Stimulated activated CD4-positive, alpha-beta T cell treated with anti-CD3 and anti-CD28 coated beads, Interleukin-15, amount 100 ng/mL, for 1 hour (primary cell): ENCODE data around the gene ACBD6.

Experiments used
- DNase-seq, 2 donors: peaks; one replicate each; pipeline ENCODE4 v3.0.0-alpha.2; 2020; ENCODE audit warnings: low read depth in 1 of 2, low spot score in 1 of 2

ACBD6 gene

DNA sequence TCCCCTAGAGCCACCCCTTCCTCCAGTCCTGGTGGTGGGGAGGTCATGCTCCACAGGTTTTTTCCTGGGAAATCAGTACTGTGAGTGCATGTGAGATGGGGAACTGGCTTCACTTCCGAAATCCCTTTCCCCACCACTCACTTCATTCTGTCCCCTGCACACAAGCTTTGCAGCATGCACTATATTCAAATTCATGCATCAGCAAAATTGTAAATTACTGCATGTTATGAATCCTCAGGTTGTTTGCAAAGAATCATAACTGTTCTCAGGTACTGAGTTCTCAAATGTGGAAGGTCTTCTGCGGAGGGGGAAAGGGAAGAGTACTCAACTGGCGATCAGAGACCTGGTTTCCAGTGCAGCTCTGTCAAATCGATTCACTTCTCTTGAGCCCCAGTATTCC, 230.0 kb downstream of the ACBD6 start:
- no peak for DNase-seq

DNA sequence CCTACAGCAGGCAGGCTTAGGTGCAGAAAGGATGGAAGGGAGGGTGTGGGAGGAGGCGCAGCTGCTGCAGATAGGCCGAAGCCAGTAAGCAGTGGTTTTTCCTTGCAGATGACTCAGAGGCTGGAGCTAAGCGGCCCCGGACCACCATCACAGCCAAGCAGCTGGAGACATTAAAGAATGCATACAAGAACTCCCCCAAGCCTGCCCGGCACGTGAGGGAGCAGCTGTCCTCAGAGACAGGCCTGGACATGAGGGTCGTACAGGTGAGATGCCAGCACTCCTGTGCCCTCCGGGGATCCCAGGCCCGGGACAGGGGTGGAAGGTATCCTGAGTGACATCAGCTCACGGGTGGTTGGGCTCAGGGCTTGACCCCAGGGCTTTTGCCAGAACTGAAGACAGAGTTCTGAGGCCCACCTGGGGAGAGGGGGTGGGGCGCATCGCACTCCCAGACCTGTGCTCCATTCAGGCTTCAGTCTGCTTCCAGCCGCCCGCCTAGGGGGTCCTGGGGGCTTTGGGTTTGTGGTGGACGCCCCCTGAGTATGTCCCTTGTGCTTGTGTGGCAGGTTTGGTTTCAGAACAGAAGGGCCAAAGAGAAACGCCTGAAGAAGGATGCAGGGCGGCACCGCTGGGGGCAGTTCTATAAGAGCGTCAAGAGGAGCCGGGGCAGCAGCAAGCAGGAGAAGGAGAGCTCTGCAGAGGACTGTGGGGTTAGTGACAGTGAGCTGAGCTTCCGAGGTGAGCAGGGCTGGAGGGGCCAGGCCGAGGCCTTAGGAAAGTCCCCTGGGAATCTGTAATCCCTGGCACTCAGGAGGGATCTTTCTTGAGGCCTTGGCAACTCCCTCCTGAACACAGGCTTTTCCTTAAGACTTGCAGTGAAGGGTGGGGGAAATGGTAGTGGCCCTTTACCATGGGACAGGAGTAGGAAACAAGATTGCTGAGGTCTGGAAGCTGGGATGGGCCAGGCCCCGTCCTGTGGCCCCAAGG, 230.8 kb downstream of the ACBD6 start:
- no peak for DNase-seq

DNA sequence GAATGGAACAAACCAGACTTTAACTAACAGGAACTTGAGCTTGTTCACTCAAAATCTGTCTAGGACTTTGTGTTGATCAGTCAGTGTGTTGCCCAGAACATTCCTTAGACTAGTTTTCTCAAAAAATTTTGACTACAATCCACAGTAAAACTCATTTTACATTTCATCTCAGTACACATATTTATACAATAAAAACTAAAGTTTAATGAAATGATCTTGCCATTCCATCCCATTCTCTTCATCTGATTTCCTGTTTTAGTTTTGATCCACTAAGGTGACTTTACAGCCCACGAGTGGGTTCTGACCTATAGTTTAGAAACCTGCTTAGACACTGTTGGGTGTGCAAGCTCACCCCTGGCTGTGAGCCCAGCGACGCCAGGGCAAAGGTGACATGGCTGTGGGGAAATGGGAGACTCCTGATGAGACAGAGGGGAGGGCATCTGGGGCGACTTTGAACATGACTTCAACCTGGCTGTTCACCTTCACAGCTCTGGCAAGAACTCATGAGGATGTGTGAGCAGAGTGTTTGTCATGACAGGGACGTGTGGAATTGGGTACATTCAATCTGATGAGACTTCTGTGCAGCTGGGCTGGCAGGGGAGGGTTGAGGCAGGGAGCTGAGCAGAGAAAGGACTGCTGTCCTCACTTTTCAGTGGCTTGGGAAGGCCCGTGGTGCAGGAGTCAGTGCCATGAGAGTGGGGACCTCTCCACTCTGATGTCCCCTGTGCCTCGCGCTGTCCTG, 231.7 kb downstream of the ACBD6 start:
- DNase-seq = no peak

DNA sequence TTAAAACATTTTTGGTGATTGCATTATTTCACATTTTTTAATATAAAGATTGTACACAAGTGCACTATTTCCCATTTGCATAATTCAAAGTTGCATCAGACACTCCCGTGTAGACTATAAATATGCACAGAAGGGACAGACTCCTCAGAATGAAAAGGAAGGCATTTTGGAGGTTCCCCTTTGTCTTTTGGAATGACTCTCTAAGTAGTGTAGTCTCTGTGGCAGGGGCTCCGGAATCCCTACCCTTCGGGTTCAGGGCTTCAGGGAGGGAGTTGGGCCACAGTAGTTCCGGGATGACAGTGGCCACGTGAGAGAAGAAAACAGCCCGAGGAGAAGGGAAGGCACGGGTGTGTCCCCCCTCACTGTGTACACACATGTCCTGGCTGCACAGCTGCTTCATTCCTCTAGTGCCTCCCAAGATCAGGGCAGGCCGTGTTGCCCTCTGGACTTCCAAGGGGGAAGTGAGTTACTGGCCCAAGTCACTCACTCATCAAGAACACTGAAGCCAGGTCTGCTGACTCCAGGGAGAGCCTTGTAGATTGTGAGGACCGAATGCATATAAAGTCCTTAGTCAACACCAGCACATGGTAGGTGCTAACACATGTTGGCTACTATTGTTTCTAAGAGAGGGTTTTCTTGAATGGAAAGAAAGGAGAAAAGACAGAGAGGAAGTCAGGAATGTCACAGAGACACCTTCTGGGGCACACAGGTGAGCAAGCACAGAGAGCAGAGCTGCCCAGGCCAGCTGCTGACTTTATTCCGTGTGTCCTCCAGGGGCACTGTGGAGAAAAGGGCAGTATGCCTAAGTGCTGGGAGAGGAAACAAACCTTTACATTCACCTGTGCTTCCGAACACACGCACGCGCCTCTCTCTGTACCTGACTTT, 232.5 kb downstream of the ACBD6 start:
- no peak for DNase-seq

DNA sequence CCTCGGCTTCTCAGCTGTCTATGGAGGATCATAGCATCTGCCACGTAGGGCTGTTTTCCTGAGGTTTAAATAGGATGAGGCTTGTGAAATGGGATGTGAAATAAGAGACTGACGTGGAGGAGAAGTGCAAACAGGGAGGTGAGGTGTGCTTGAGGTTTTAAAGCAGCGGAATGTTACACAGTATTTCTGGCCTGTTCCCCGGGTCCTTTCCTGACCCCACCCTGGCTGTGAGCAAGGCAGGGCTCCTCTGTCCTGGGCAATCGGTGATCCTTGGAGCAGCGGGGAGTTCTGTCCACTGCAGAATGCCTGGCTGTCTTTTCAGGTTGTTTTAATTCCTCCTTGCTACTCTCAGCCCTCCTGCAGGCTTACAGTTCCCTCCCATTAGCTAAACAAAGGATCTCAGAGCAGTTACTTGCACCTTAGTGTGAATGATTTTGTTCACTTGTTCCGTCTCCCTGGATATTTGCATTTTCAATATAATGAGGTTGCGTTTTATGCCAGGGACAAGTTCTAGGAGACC, 233.8 kb downstream of the ACBD6 start:
- no peak for DNase-seq

DNA sequence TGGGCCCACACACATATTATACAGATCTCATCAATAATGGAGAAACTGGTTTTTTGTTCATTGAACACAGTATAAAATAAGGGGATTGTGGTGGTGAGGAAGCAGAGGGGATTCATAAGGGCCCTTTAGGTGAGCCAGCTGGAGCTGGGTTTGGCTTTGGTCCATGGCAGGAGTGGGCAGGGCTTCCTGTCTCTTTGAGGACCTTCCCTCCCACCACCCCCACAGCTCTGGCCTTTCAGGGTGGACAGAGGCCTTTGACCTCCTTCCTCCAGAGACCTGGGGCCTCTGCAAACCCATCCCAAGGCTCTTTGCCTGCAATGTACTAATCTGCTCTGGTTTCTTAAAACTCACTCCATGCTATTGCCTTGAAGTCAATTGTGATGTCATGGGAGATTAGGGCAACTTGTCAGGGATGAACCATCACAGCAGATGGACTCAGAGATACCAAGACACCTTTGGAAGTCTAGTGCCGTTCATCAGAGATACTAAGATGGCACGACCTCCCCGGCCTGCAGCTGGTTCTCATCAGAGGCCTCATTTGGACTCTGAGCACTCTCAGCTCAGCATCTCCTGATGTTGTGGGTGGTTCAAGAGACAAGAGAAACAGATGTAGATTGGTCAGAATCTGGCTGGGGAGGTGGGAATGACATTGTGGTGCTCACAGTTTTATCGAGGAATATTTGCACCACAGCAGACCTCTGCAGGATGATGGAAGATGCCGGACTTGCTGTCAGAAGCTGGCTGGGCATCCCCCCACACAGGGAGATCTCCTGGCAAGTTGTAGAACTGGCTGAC, 234.4 kb downstream of the ACBD6 start:
- no peak for DNase-seq

DNA sequence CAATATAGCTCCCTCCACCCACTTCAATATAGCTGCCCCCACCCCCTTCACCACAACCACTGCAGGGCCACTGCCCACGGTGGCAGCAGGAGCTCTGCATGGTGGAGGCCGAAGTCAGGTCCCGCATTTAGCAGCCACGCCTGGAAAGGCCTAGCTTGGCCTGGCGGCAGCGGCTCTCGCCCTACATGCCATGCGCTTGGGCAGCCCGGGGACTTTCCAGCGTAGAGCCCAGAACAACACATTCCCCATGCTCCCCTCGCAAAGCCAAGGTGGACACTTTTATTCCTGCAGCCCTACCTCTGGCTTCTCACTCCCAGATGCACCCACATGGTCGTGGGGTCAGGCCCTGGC, 235.2 kb downstream of the ACBD6 start:
- no peak for DNase-seq

DNA sequence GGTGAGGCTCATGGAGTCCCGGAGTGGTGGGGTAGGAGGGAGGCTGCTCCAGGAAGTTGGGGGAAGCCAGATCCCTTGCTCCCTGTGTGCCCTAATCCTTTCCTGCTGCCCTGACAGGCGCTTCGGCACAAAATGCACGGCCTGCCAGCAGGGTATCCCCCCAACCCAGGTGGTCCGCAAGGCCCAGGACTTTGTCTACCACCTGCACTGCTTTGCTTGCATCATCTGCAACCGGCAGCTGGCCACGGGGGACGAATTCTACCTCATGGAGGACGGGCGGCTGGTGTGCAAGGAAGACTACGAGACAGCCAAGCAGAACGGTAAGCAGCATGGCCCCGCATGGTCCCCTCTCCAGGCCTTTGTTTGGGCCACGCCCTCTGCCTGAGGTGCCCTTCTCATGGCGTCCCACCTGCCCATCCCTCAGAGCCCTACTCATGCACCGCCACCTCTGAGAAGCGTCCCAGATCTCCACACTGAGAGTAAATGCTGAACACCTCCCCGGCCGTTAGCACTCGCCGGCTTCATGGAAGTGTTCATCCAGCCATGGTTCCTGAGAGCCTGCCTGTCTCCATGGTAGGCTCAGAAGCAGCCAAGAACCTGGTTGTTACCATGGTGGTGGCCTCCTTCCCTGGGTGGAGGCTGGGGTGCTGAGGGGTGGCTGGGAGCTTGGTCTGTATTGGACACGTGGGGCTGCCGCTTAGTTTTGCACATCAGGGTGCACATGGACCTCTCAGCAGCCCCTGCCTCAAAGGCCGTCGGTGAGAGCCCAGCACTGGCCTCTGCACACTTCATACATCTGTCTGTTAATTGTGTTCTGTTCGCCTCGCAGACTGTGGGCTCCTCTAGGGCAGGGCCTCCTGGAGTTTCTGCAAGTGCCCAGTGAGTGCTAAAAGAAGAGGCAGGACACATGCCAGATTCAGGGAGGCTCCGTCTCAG, 235.8 kb downstream of the ACBD6 start:
- DNase-seq = no peak

DNA sequence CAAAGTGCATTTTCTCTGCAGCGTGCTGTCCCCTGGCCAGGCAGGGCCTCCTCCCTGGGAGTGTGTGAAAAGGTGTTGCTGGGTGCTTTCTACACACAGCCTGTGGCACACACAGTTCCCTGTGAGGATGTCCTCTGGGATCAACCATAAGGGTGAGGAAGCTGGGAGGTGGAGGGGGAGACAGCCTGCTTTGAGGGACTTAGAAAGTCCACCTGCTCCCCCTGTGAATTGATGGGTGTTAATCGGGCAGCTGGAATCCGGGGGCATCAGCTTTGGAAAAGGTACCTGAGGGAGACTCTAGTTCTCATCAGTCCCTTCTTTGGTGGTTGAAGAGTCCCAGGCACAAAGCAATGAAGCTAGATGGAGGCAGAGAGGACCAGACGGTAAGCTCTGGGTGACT, 236.5 kb downstream of the ACBD6 start:
- no peak for DNase-seq

DNA sequence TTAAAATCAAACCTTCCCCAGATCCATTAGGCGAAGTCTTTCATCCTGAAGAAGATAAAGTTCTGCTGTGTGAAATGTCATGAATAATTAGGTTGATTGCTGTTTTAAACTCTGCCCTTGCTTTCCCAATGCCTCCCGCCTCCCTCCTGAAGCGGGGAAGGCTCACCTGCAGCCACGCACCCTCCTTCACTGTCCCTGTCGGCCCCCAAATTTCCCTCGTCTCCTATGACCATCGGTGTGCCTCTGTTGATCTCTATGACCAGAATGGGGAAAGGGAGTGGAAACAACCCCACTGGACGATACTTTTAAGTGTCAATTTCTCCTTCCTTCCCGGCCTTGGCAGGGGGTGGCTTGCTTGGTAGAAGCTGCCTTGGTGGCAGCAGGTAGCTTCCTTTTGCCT, 237.2 kb downstream of the ACBD6 start:
- no peak for DNase-seq

DNA sequence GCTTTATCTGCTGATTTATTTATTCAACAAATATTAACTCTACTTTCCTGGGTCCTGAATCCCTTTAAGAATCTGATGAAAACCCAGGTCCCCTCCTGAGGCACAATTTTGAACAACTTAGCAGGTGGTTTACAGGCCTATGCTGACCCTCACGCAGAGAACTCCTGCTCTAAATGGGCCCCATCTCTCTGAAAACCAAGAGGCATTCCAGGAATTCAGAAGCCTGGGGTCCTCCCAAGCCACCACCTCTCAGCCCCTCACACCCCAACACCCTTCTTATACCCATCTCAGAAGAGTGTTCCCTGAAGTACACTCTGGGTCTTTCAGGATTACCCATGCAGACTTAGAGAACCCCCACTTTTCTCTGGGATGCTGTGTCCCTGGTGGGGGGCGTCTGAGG, 237.8 kb downstream of the ACBD6 start:
- no peak for DNase-seq

DNA sequence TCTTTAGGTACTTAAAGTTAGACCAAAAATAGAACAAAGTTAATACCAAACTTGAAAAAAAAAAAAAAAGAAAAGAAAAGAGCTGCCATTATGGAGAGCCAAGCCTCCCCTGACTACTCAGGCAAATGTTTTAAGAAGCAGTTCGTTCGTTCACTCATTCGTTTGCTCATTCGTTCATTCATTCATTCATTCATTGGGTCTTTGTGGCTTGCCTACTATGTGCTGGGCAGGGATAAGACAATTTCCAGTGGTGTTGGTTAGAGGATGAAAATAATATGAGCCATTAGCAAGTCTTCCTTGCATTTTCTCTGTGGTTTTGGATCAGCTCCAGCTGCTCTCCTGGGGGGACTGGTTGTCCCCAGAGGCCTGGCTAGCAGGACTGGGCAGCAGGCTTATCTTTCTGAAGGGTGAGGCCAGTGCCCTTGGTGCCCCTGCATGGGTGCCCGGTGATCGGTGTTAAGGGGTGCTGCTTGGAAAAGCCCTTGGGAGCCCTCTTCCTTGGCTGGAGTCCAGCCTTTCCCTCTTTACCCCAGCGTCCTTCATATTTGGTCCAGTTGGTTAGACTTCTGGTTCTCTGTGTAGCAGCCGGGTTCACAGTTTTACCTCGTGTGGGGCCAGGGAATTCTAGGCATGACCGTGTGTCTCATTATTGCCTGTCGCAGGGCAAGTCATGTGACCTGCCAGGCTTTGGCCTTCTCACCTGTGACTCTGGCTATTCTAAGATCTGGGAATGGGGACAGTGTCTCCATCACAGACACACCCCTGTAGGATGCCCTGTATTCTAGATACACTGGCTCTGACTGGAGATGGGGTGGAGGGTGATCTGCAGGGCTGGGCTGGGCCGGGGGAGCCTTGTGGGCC, 239.5 kb downstream of the ACBD6 start:
- DNase-seq = no peak

DNA sequence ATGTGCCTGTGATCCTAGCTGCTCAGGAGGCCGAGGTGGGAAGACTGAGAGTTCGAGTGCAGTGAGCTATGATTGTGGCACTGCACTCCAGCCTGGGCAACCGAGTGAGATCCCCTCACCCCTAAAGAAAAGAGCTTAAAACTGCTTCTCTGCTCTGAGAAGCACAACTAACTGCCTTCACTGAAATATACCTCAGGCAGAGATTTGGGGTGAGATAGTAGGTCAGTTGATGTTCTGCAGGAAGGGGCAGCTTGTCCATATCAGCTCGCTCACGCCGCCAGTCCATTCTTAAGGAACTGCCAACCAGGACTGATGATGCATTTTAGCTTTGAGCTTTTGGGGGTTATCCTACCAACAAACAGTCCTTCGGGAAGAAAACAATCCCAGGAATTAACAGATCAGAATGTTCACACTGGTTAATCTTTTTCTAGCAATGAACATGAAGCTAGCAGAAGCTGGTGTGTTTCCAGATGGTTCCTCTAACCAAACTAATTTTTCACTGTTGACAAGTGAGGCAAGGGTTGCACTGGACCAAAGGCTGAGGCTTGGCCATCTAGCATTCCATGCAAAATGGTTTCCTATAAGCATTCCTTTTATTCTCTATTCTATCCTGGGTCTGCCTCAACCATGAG, 240.7 kb downstream of the ACBD6 start:
- no peak for DNase-seq

DNA sequence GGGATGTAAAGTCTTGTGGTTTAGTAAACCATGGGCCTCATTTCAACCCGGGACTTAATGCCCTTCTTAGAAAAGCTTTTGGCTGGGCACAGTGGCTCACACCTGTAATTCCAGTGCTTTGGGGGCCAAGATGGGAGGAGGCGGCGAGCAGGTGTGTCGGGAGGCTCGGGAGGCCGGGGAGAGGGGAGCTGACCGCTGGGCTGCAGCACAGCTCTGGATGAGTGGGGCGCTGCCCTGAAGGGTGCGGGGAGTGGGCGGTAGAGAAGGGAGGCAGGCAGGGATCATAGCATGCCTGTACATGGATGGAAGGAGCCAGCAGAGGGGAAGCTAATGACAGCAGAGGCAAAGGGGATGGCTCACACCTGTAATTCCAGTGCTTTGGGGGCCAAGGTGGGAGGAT, 241.3 kb downstream of the ACBD6 start:
- DNase-seq = no peak

DNA sequence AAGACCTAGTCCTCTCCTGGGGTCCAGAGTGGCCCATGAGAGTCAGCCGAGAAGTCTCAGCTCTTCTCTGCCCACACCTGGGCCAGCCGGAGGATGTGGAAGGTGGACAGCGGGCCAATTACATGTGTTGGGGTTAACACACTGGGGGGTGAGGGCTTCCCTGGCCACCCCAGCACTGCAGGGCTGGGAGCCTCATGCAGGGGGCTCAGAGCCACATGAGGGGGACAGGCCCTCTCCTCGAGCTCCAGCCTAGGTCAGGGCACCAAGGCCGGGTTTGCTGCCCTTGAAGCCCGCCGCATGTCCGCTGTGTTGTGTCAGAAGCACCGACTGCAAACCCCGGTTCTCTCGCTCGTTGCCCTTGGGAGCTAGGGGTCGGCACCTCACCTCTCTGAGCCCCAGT, 241.8 kb downstream of the ACBD6 start:
- no peak for DNase-seq

DNA sequence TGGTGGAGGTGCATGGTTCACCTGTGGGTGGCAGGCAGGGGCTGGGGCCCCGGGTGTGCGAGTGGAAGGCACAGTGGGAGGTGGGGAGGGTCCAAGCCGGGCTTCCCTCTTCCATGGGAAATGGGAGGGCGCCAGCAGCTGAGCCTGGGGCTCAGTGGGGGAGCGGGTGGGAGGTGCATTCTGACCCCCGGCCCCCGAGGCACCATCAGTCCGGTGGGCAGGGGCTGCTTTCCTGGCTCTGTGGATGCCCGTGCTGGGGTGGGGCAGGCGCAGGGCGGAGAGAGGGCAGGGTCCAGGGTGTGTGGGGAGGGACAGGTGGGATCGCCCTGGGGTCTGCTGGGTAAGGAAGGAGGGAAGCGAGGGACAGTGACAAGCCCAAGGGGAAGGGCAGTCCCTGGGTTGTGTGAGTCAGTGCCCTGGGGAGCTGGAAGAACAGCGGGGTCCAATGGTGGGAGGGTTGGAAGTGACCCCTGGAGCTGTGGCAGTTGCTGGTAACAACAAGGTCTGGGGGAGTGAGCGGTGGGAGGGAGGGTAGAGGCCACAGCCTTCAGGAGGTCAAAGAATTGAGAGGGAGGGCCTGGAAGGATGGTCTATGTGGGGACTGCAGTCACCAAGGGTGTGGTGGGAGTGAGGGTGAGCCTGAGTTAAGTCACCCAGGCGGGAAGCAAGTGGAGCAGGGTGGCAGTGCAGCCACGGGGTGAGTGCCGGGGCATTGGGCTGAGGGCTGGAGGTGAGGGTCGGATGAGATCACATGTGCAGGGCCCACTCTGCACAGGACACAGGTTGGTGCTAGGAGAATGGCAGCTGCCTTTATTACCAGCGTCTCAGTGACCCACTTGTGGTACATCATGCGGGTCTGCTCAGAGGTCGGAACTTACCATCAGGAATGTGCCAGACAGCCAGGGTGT, 242.7 kb downstream of the ACBD6 start:
- no peak for DNase-seq

DNA sequence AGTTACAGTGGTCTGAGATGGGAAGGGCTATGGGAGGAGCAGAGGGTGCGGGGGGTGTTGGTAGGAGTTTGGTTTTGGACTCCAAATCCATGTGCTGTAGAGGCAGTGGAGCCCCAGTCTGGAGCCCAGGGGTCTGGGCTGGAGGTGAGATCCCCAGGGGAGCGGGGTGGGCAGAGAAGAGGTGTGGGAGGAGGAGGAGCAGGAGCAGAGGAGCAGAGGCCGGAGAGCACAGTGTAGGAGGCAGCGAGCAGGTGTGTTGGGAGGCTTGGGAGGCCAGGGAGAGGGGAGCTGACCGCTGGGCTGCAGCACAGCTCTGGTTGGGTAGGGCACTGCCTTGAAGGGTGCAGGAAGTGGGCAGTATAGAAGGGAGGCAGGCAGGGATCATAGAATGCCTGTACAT, 243.4 kb downstream of the ACBD6 start:
- DNase-seq = no peak
